Liver (tissue), 3 donors: ENCODE measurements around the gene ZNFX1.

ENCODE experiments used
- ATF3 ChIP-seq: IDR thresholded peaks from 2 replicates; pipeline ENCODE4 v1.6.1; 2016; ENCODE audit warnings: antibody characterized with exemption
- CTCF ChIP-seq: fragments of 150-350 bp; IDR thresholded peaks from 2 replicates; pipeline ENCODE4 v1.5.1; 2017; ENCODE audit warnings: improper control_type of control experiment, low read depth, low read length; ENCODE audit not compliant: missing input control
- FOXA1 ChIP-seq: IDR thresholded peaks from 2 replicates; pipeline ENCODE4 v1.6.1; 2016; ENCODE audit warnings: antibody characterized with exemption
- GABPA ChIP-seq, 2 donors: IDR thresholded peaks in 1 of 2; conservative IDR thresholded peaks in 1 of 2; 2 replicates each; pipeline ENCODE4 v1.6.1; 2016; ENCODE audit warnings: antibody characterized with exemption in 2 of 2, mild to moderate bottlenecking in 1 of 2, moderate library complexity in 1 of 2
- JUND ChIP-seq, 2 donors: IDR thresholded peaks; 2 replicates each; pipeline ENCODE4 v1.6.1; 2016; ENCODE audit warnings: antibody characterized with exemption in 2 of 2
- NR2F2 ChIP-seq: IDR thresholded peaks from 2 replicates; pipeline ENCODE4 v1.6.1; 2016; ENCODE audit warnings: antibody characterized with exemption
- RAD21 ChIP-seq, 2 donors: IDR thresholded peaks; 2 replicates each; pipeline ENCODE4 v1.6.1; 2016; ENCODE audit warnings: antibody characterized with exemption in 2 of 2, mild to moderate bottlenecking in 2 of 2
- SP1 ChIP-seq: IDR thresholded peaks from 2 replicates; pipeline ENCODE4 v1.6.1; 2018; ENCODE audit warnings: antibody characterized with exemption, mild to moderate bottlenecking
- TAF1 ChIP-seq: conservative IDR thresholded peaks from 2 replicates; pipeline ENCODE4 v1.6.1; 2016; ENCODE audit warnings: antibody characterized with exemption, mild to moderate bottlenecking
- TF ChIP-seq, protein P1 (sequence below): IDR thresholded peaks from 2 replicates; pipeline ENCODE4 v1.6.1; 2016; ENCODE audit warnings: antibody characterized with exemption
- TF ChIP-seq, protein P2 (sequence below): IDR thresholded peaks from 2 replicates; pipeline ENCODE4 v1.6.1; 2016; ENCODE audit warnings: antibody characterized with exemption, mild to moderate bottlenecking
- TF ChIP-seq, protein P3 (sequence below): IDR thresholded peaks from 2 replicates; pipeline ENCODE4 v1.6.1; 2016; ENCODE audit warnings: antibody characterized with exemption
- donor health status: healthy.
- donor health status: healthy.

GRCh38 chr20:49229381-49229780 lies 48.5 kb downstream of the ZNFX1 start:
- no peak for TF ChIP-seq CTCF
- TF ChIP-seq ATF3 = no peak
- no peak for TF ChIP-seq JUND (IDR thresholded peaks at IDR 0.05)
- TF ChIP-seq TAF1 = no peak
- TF ChIP-seq, protein P1, sequence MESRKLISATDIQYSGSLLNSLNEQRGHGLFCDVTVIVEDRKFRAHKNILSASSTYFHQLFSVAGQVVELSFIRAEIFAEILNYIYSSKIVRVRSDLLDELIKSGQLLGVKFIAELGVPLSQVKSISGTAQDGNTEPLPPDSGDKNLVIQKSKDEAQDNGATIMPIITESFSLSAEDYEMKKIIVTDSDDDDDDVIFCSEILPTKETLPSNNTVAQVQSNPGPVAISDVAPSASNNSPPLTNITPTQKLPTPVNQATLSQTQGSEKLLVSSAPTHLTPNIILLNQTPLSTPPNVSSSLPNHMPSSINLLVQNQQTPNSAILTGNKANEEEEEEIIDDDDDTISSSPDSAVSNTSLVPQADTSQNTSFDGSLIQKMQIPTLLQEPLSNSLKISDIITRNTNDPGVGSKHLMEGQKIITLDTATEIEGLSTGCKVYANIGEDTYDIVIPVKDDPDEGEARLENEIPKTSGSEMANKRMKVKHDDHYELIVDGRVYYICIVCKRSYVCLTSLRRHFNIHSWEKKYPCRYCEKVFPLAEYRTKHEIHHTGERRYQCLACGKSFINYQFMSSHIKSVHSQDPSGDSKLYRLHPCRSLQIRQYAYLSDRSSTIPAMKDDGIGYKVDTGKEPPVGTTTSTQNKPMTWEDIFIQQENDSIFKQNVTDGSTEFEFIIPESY = no peak
- no peak for TF ChIP-seq RAD21 (IDR thresholded peaks at IDR 0.05)
- no peak for TF ChIP-seq GABPA (IDR thresholded peaks at IDR 0.05 in 1 of 2, conservative IDR thresholded peaks at IDR 0.05 in 1 of 2)
- TF ChIP-seq, protein P2, sequence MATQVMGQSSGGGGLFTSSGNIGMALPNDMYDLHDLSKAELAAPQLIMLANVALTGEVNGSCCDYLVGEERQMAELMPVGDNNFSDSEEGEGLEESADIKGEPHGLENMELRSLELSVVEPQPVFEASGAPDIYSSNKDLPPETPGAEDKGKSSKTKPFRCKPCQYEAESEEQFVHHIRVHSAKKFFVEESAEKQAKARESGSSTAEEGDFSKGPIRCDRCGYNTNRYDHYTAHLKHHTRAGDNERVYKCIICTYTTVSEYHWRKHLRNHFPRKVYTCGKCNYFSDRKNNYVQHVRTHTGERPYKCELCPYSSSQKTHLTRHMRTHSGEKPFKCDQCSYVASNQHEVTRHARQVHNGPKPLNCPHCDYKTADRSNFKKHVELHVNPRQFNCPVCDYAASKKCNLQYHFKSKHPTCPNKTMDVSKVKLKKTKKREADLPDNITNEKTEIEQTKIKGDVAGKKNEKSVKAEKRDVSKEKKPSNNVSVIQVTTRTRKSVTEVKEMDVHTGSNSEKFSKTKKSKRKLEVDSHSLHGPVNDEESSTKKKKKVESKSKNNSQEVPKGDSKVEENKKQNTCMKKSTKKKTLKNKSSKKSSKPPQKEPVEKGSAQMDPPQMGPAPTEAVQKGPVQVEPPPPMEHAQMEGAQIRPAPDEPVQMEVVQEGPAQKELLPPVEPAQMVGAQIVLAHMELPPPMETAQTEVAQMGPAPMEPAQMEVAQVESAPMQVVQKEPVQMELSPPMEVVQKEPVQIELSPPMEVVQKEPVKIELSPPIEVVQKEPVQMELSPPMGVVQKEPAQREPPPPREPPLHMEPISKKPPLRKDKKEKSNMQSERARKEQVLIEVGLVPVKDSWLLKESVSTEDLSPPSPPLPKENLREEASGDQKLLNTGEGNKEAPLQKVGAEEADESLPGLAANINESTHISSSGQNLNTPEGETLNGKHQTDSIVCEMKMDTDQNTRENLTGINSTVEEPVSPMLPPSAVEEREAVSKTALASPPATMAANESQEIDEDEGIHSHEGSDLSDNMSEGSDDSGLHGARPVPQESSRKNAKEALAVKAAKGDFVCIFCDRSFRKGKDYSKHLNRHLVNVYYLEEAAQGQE = no peak
- TF ChIP-seq SP1 = no peak
- TF ChIP-seq, protein P3, sequence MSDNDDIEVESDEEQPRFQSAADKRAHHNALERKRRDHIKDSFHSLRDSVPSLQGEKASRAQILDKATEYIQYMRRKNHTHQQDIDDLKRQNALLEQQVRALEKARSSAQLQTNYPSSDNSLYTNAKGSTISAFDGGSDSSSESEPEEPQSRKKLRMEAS = no peak
- TF ChIP-seq FOXA1 = no peak
- no peak for TF ChIP-seq NR2F2
